ENCODE results near the gene SKI.
A peak's percentile ranks its signal among the peaks of the same experiment; 100 is the strongest.

SKI gene

GRCh38 chr1:2267051-2267830 is 39.1 kb downstream of the SKI start:
- DNase-seq, result no peak

GRCh38 chr1:2267862-2268261 is 39.7 kb downstream of the SKI start:
- no peak for DNase-seq

GRCh38 chr1:2268285-2269056 is 40.4 kb downstream of the SKI start:
- DNase-seq, result no peak

GRCh38 chr1:2269193-2269921 is 41.2 kb downstream of the SKI start:
- no peak for DNase-seq

- DNase-seq, result no peak
Observed at GRCh38 chr1:2269922-2270259, 41.8 kb downstream of the SKI start.

GRCh38 chr1:2270260-2271100 is 42.4 kb downstream of the SKI start:
- DNase-seq, result no peak

GRCh38 chr1:2271211-2271721 is 43.1 kb downstream of the SKI start:
- no peak for DNase-seq

- DNase-seq, result no peak
Observed at GRCh38 chr1:2271841-2272655, 43.9 kb downstream of the SKI start.

GRCh38 chr1:2272686-2273400 is 44.7 kb downstream of the SKI start:
- DNase-seq, result no peak

GRCh38 chr1:2273401-2274090 is 45.4 kb downstream of the SKI start:
- no peak for DNase-seq

- no peak for DNase-seq
Observed at GRCh38 chr1:2274231-2274928, 46.3 kb downstream of the SKI start.

GRCh38 chr1:2274929-2275475 is 46.9 kb downstream of the SKI start:
- DNase-seq, result no peak

- DNase-seq, result peak; percentile 79
Observed at GRCh38 chr1:2275796-2276536, 47.8 kb downstream of the SKI start.

- DNase-seq, result no peak
Observed at GRCh38 chr1:2276803-2277580, 48.9 kb downstream of the SKI start.

- no peak for DNase-seq
Observed at GRCh38 chr1:2277741-2278488, 49.8 kb downstream of the SKI start.

- no peak for DNase-seq
Observed at GRCh38 chr1:2278591-2279209, 50.6 kb downstream of the SKI start.

GRCh38 chr1:2279210-2279639 is 51.1 kb downstream of the SKI start:
- DNase-seq, result no peak
